ENCODE results near the gene RPLP2. TPM values are rescaled to one million over a fixed set of nuclear protein-coding genes. Genes with fewer than 3 reads are reported as not detected.

The RPLP2 gene
- total and polyA plus RNA-seq, 2 experiments from 2014 or later: 401 to 468 TPM

- WGBS (ENCODE audit: low lambda C conversion rate, missing lambda C conversion rate): 100% methylated on average over 1 of the region's 15 CpGs
- H3K4me1 ChIP-seq (ENCODE audit: insufficient read depth): peaks cover 19% of the 10 kb centered on the region
Measured at GRCh38 chr11:792535-792821, 17.3 kb upstream of the RPLP2 start.

GRCh38 chr11:792873-793272, 16.9 kb upstream of the RPLP2 start:
- DNase-seq (ENCODE audit: low spot score): no peak
- 97% methylated on average over 12 of the region's 13 CpGs for WGBS (ENCODE audit: low lambda C conversion rate, missing lambda C conversion rate)
- H3K79me2 ChIP-seq: peaks cover 6% of the 10 kb centered on the region
- TF ChIP-seq CTCF (IDR thresholded peaks at IDR 0.05; ENCODE audit: poor library complexity): no peak
- no peaks in the 10 kb centered on the region for H3K27me3 ChIP-seq
- no peak overlapping the region for H3K27ac ChIP-seq
- peaks cover 19% of the 10 kb centered on the region for H3K4me1 ChIP-seq (ENCODE audit: insufficient read depth)
- H3K9me2 ChIP-seq (replicated peaks; ENCODE audit: insufficient read depth): no peaks in the 10 kb centered on the region
- H3K9me3 ChIP-seq (ENCODE audit: low read depth): no peaks in the 10 kb centered on the region
- no peak overlapping the region for H2AFZ ChIP-seq
- no peak overlapping the region for H3K4me3 ChIP-seq
- H3K4me2 ChIP-seq: no peak overlapping the region
- H4K20me1 ChIP-seq (ENCODE audit: insufficient read depth, poor library complexity, severe bottlenecking): no peaks in the 10 kb centered on the region
- no peaks in the 10 kb centered on the region for H3K36me3 ChIP-seq (replicated peaks; ENCODE audit: insufficient read depth, low read depth)

More at GRCh38 chr11:792535-792821, 17.3 kb upstream of the RPLP2 start:
- no peak overlapping the region for H3K4me3 ChIP-seq
- no peaks in the 10 kb centered on the region for H3K27me3 ChIP-seq
- no peak for DNase-seq (ENCODE audit: low spot score)
- peaks cover 6% of the 10 kb centered on the region for H3K79me2 ChIP-seq
- no peak overlapping the region for H3K27ac ChIP-seq
- no peak overlapping the region for H2AFZ ChIP-seq
- no peak for TF ChIP-seq CTCF (IDR thresholded peaks at IDR 0.05; ENCODE audit: poor library complexity)
- TF ChIP-seq EZH2phosphoT487 (IDR thresholded peaks at IDR 0.05; ENCODE audit: low read depth, severe bottlenecking, unreplicated experiment): no peak
- no peak for TF ChIP-seq EZH2 (IDR thresholded peaks at IDR 0.05; ENCODE audit: borderline replicate concordance)
- no peak overlapping the region for H3K4me2 ChIP-seq
- no peaks in the 10 kb centered on the region for H3K36me3 ChIP-seq (replicated peaks; ENCODE audit: insufficient read depth, low read depth)
- no peaks in the 10 kb centered on the region for H3K9me3 ChIP-seq (ENCODE audit: low read depth)
- no peaks in the 10 kb centered on the region for H4K20me1 ChIP-seq (ENCODE audit: insufficient read depth, poor library complexity, severe bottlenecking)
- H3K9me2 ChIP-seq (replicated peaks; ENCODE audit: insufficient read depth): no peaks in the 10 kb centered on the region

GRCh38 chr11:793556-793955, 16.2 kb upstream of the RPLP2 start:
- Histone ChIP-seq H3K4me1 (ENCODE audit: insufficient read depth) (peaks cover 23% of the 10 kb centered on the region), H3K27me3 (no peaks in the 10 kb centered on the region), H3K9me2 (replicated peaks; ENCODE audit: insufficient read depth) (no peaks in the 10 kb centered on the region), H3K36me3 (replicated peaks; ENCODE audit: insufficient read depth, low read depth) (no peaks in the 10 kb centered on the region), H4K20me1 (ENCODE audit: insufficient read depth, poor library complexity, severe bottlenecking) (no peaks in the 10 kb centered on the region), H3K4me3 (no peak overlapping the region), H3K4me2 (no peak overlapping the region), H2AFZ (no peak overlapping the region), H3K79me2 (peaks cover 6% of the 10 kb centered on the region), H3K9me3 (ENCODE audit: low read depth) (no peaks in the 10 kb centered on the region), H3K27ac (no peak overlapping the region)
- WGBS (ENCODE audit: low lambda C conversion rate, missing lambda C conversion rate): 96% methylated on average over 6 of the region's 7 CpGs
- no peak for DNase-seq (ENCODE audit: low spot score)
- TF ChIP-seq EZH2phosphoT487 (IDR thresholded peaks at IDR 0.05; ENCODE audit: low read depth, severe bottlenecking, unreplicated experiment) (no peak), EZH2 (IDR thresholded peaks at IDR 0.05; ENCODE audit: borderline replicate concordance) (no peak), CTCF (IDR thresholded peaks at IDR 0.05; ENCODE audit: poor library complexity) (no peak)
